A549 (cell line): ENCODE results near the gene PPP2R5B. TPM values are rescaled to one million over a fixed set of nuclear protein-coding genes. Genes with fewer than 3 reads are reported as not detected.

Experiments used
- ATAC-seq, 2 experiments: fragments of 200-7000 bp in 1 of 2; fragments of >200 bp in 1 of 2; cut with Nextera tagmentation in 1 of 2; cut with Tn5 transposase in 1 of 2; 3 replicates each; pipeline versions ENCODE4 v1.8.0 to v1.9.1; 2018 to 2020; ENCODE audit warnings: mild to moderate bottlenecking in 1 of 2, moderate library complexity in 1 of 2
- CTCF ChIA-PET: fragments of 300-600 bp; sonication (Branson Sonifier 250); formaldehyde crosslinking; extraction: SDS; loops from one replicate; lab custom pipeline; 2021; ENCODE audit warnings: antibody characterized with exemption, inconsistent platforms; lab: Yijun Ruan, JAX
- POLR2A ChIA-PET: fragments of 350-600 bp; formaldehyde crosslinking; extraction: SDS; loops from one replicate; lab custom pipeline; 2021; ENCODE audit warnings: antibody characterized with exemption, inconsistent platforms; lab: Yijun Ruan, JAX
- DNase-seq, 2 experiments: peaks; one replicate each; pipeline versions ENCODE4 v3.0.0 to v3.0.0-alpha.2; 2011 to 2016; ENCODE audit warnings: low read depth in 1 of 2, low spot score in 1 of 2
- FAIRE-seq: peaks from 2 replicates; lab custom pipeline; 2011; peaks lifted over from hg19 to GRCh38; lab: Jason Lieb, UNC
- H3K27ac ChIP-seq, 2 experiments: fragments of >200 bp; sonication (Bioruptor Twin); formaldehyde crosslinking; 3 replicates each; pipeline ENCODE4 v1.5.1; 2016 to 2017
- H3K4me1 ChIP-seq: fragments of >200 bp; sonication (Bioruptor Twin); formaldehyde crosslinking; 3 replicates; pipeline ENCODE4 v1.6.1; 2016
- H3K4me2 ChIP-seq: fragments of >200 bp; sonication (Bioruptor Twin); formaldehyde crosslinking; 3 replicates; pipeline ENCODE4 v1.6.1; 2016
- H3K4me3 ChIP-seq: fragments of >200 bp; sonication (Bioruptor Twin); formaldehyde crosslinking; 3 replicates; pipeline ENCODE4 v1.5.1; 2016
- H3K9me3 ChIP-seq: fragments of >200 bp; sonication (Bioruptor Twin); formaldehyde crosslinking; 3 replicates; pipeline ENCODE4 v1.6.1; 2016
- ATOH8 ChIP-seq: fragments of 250-450 bp; sonication (Bioruptor Pico); IDR thresholded peaks from 2 replicates; pipeline ENCODE4 v1.5.0; 2020; ENCODE audit warnings: low read depth, mild to moderate bottlenecking, moderate library complexity
- BHLHE40 ChIP-seq: IDR thresholded peaks from 2 replicates; pipeline ENCODE4 v1.6.1; 2012; ENCODE audit warnings: low read depth, low read length, inconsistent platforms
- CBX8 ChIP-seq: fragments of 200-600 bp; sonication (generic); IDR thresholded peaks from 2 replicates; pipeline ENCODE4 v1.6.1; 2016
- CHD2 ChIP-seq: fragments of 150-350 bp; IDR thresholded peaks from 2 replicates; pipeline ENCODE4 v1.6.1; 2014; ENCODE audit warnings: low read length; ENCODE audit not compliant: partially characterized antibody
- FOSB ChIP-seq: fragments of 250-450 bp; sonication (Bioruptor Pico); IDR thresholded peaks from 2 replicates; pipeline ENCODE4 v1.5.0; 2020; ENCODE audit warnings: mild to moderate bottlenecking, moderate library complexity
- HDAC2 ChIP-seq: fragments of 200-600 bp; sonication (generic); IDR thresholded peaks from 2 replicates; pipeline ENCODE4 v1.6.1; 2016
- HEYL ChIP-seq: fragments of 250-450 bp; sonication (Bioruptor Pico); IDR thresholded peaks from 2 replicates; pipeline ENCODE4 v1.8.0; 2021; ENCODE audit warnings: mild to moderate bottlenecking, moderate library complexity
- KDM5A ChIP-seq: fragments of 200-600 bp; sonication (generic); IDR thresholded peaks from 2 replicates; pipeline ENCODE4 v1.6.1; 2016; ENCODE audit warnings: antibody characterized with exemption, mild to moderate bottlenecking
- MAFK ChIP-seq: fragments of 450-650 bp; IDR thresholded peaks from 2 replicates; pipeline ENCODE4 v1.6.1; 2014; ENCODE audit not compliant: partially characterized antibody
- MAZ ChIP-seq: fragments of 150-350 bp; IDR thresholded peaks from 2 replicates; pipeline ENCODE4 v1.6.1; 2014; ENCODE audit warnings: antibody characterized with exemption, low read depth, low read length, borderline replicate concordance
- MYC ChIP-seq: IDR thresholded peaks from 2 replicates; pipeline ENCODE4 v1.6.1; 2012; ENCODE audit warnings: mild to moderate bottlenecking, inconsistent platforms, low read length, improper control_type of control experiment, borderline replicate concordance
- NFE2L2 ChIP-seq: fragments of 150-350 bp; conservative IDR thresholded peaks from 2 replicates; pipeline ENCODE4 v1.6.1; 2014; ENCODE audit warnings: low read length
- NPAS2 ChIP-seq: fragments of 250-450 bp; sonication (Bioruptor Pico); IDR thresholded peaks from 2 replicates; pipeline ENCODE4 v1.8.0; 2022; ENCODE audit warnings: mild to moderate bottlenecking, moderate library complexity, borderline replicate concordance
- RAD21 ChIP-seq, 2 experiments: fragments of >200 bp in 1 of 2; sonication (Bioruptor Twin) in 1 of 2; formaldehyde crosslinking in 1 of 2; IDR thresholded peaks in 1 of 2; conservative IDR thresholded peaks in 1 of 2; 2 replicates in 1 of 2; 3 replicates in 1 of 2; pipeline ENCODE4 v1.6.1; 2012 to 2018; ENCODE audit warnings: inconsistent platforms in 1 of 2
- RCOR1 ChIP-seq: fragments of 150-350 bp; IDR thresholded peaks from 2 replicates; pipeline ENCODE4 v1.6.1; 2014; ENCODE audit warnings: antibody characterized with exemption, low read length, low read depth
- REST ChIP-seq: fragments of 200-600 bp; sonication (generic); IDR thresholded peaks from 2 replicates; pipeline ENCODE4 v1.6.1; 2016; ENCODE audit warnings: antibody characterized with exemption, mild to moderate bottlenecking, moderate library complexity
- SREBF2 ChIP-seq: fragments of 450-650 bp; IDR thresholded peaks from 2 replicates; pipeline ENCODE4 v1.6.1; 2014; ENCODE audit warnings: mild to moderate bottlenecking, moderate library complexity
- TP53 ChIP-seq: fragments of 250-450 bp; sonication (Bioruptor Pico); IDR thresholded peaks from 2 replicates; pipeline ENCODE4 v1.5.0; 2021; ENCODE audit warnings: mild to moderate bottlenecking, moderate library complexity
- WGBS: methylation state at CpG from one replicate; pipeline ENCODE4 v1.1.6; 2017; ENCODE audit errors: missing lambda C conversion rate; 5-methylcytosine and 5-hydroxymethylcytosine counted together
- polyA plus RNA-seq, 4 experiments: library from polyadenylated mRNA; depleted of rRNA in 3 of 4; stranded (reverse); fragments of >200 nt; fragmentation: RNase III in 1 of 4; extraction: RNeasy Plus Mini Kit Qiagen cat#74134 plus additional on column Dnase treatment in 1 of 4; gene quantifications; 2 replicates in 3 of 4; 3 replicates in 1 of 4; pipeline ENCODE4 v1.2.3, GENCODE V29; 2011 to 2017
- TF ChIP-seq, protein P1 (sequence below): fragments of >200 bp; sonication (Bioruptor Twin); formaldehyde crosslinking; IDR thresholded peaks from 3 replicates; pipeline ENCODE4 v1.6.1; 2016
- TF ChIP-seq, protein P2 (sequence below): IDR thresholded peaks from 2 replicates; pipeline ENCODE4 v1.6.1; 2012
- TF ChIP-seq, protein P3 (sequence below): fragments of 250-450 bp; sonication (Bioruptor Pico); IDR thresholded peaks from 2 replicates; pipeline ENCODE4 v1.5.0; 2021; ENCODE audit warnings: mild to moderate bottlenecking, moderate library complexity, borderline replicate concordance
- TF ChIP-seq, protein P4 (sequence below): IDR thresholded peaks from 2 replicates; pipeline ENCODE4 v1.6.1; 2012

Gene PPP2R5B
- polyA plus RNA-seq, 2 of the 4 experiments (the other 2 are of a cell fraction), result 5.7 to 6.9 TPM

GRCh38 chr11:64967375-64967774 is 42.9 kb downstream of the PPP2R5B start:
- WGBS, result 93% methylated on average over 3 of the region's 3 CpGs
- H3K4me2 ChIP-seq, result no peak overlapping the region
- FAIRE-seq (no peak), DNase-seq (no peak), ATAC-seq (no peak)
- ChIA-PET POLR2A (no interaction called here), CTCF (interaction anchor here (0.8 kb wide), 1 partner anchor 149 kb away, joined by 3 read pairs; no protein-coding TSS in a partner anchor)
- H3K27ac ChIP-seq, result no peak overlapping the region
- TF ChIP-seq, protein P1, sequence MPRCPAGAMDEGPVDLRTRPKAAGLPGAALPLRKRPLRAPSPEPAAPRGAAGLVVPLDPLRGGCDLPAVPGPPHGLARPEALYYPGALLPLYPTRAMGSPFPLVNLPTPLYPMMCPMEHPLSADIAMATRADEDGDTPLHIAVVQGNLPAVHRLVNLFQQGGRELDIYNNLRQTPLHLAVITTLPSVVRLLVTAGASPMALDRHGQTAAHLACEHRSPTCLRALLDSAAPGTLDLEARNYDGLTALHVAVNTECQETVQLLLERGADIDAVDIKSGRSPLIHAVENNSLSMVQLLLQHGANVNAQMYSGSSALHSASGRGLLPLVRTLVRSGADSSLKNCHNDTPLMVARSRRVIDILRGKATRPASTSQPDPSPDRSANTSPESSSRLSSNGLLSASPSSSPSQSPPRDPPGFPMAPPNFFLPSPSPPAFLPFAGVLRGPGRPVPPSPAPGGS, result no peak
- no peak for TF ChIP-seq KDM5A
- no peak for TF ChIP-seq SREBF2
- TF ChIP-seq MAZ, result no peak
- TF ChIP-seq HEYL (CRISPR knock-in tag), result no peak
- TF ChIP-seq HDAC2, result no peak
- TF ChIP-seq, protein P2, sequence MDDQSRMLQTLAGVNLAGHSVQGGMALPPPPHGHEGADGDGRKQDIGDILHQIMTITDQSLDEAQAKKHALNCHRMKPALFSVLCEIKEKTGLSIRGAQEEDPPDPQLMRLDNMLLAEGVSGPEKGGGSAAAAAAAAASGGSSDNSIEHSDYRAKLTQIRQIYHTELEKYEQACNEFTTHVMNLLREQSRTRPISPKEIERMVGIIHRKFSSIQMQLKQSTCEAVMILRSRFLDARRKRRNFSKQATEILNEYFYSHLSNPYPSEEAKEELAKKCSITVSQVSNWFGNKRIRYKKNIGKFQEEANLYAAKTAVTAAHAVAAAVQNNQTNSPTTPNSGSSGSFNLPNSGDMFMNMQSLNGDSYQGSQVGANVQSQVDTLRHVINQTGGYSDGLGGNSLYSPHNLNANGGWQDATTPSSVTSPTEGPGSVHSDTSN, result no peak
- TF ChIP-seq RCOR1, result no peak
- TF ChIP-seq MYC, result no peak
- TF ChIP-seq NFE2L2, result no peak
- no peak for TF ChIP-seq REST
- TF ChIP-seq FOSB (CRISPR knock-in tag), result no peak
- TF ChIP-seq, protein P3, sequence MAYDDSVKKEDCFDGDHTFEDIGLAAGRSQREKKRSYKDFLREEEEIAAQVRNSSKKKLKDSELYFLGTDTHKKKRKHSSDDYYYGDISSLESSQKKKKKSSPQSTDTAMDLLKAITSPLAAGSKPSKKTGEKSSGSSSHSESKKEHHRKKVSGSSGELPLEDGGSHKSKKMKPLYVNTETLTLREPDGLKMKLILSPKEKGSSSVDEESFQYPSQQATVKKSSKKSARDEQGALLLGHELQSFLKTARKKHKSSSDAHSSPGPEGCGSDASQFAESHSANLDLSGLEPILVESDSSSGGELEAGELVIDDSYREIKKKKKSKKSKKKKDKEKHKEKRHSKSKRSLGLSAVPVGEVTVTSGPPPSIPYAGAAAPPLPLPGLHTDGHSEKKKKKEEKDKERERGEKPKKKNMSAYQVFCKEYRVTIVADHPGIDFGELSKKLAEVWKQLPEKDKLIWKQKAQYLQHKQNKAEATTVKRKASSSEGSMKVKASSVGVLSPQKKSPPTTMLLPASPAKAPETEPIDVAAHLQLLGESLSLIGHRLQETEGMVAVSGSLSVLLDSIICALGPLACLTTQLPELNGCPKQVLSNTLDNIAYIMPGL (CRISPR knock-in tag), result no peak
- no peak for TF ChIP-seq BHLHE40
- TF ChIP-seq RAD21 (conservative IDR thresholded peaks at IDR 0.05 in 1 of 2, IDR thresholded peaks at IDR 0.05 in 1 of 2), result no peak
- no peak for TF ChIP-seq MAFK
- TF ChIP-seq CHD2, result no peak
- no peak for TF ChIP-seq CBX8
- no peak for TF ChIP-seq NPAS2 (CRISPR knock-in tag)
- peaks cover 9% of the 10 kb centered on the region for H3K4me1 ChIP-seq
- no peak overlapping the region for H3K4me3 ChIP-seq
- no peaks in the 10 kb centered on the region for H3K9me3 ChIP-seq

- CTCF ChIA-PET, result interaction anchor here (1.3 kb wide), 1 partner anchor 44 kb away, joined by 3 read pairs; no protein-coding TSS in a partner anchor
- Histone ChIP-seq H3K4me2 (no peak overlapping the region), H3K27ac (no peak overlapping the region), H3K9me3 (no peaks in the 10 kb centered on the region), H3K4me3 (no peak overlapping the region), H3K4me1 (peaks cover 9% of the 10 kb centered on the region)
- FAIRE-seq, result no peak
- POLR2A ChIA-PET, result interaction anchor here (0.7 kb wide), 1 partner anchor 17 kb away, joined by 6 read pairs; no protein-coding TSS in a partner anchor
- ATAC-seq, result peak in 1 of 2 experiments; percentile 34; a peak in 2 of 6 replicates
- TF ChIP-seq RAD21 (conservative IDR thresholded peaks at IDR 0.05 in 1 of 2, IDR thresholded peaks at IDR 0.05 in 1 of 2) (no peak), ATOH8 (no peak), REST (no peak), HEYL (CRISPR knock-in tag) (no peak), TP53 (no peak)
- TF ChIP-seq, protein P4, sequence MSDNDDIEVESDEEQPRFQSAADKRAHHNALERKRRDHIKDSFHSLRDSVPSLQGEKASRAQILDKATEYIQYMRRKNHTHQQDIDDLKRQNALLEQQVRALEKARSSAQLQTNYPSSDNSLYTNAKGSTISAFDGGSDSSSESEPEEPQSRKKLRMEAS, result no peak
- peak in 1 of 2 experiments; percentile 21 for DNase-seq
- WGBS, result 46% methylated on average over 5 of the region's 5 CpGs
Measured at GRCh38 chr11:64969209-64969608, 44.7 kb downstream of the PPP2R5B start.
